Measurements from ENCODE around the gene SERPINH1.

SERPINH1 gene

GRCh38 chr11:75562048-75562835, at the start of gene SERPINH1:
TSS of gene SERPINH1 (plus strand) at chr11:75562253. CDS start at chr11:75566350, 4,097 bp downstream.
- DNase-seq, result peak; percentile 78

GRCh38 chr11:75513250-75513649, 48.8 kb upstream of the SERPINH1 start:
- no peak for DNase-seq

GRCh38 chr11:75514596-75514995, 47.5 kb upstream of the SERPINH1 start:
- no peak for DNase-seq

GRCh38 chr11:75516140-75516539, 45.9 kb upstream of the SERPINH1 start:
- no peak for DNase-seq

GRCh38 chr11:75516886-75517285, 45.2 kb upstream of the SERPINH1 start:
- DNase-seq, result no peak

GRCh38 chr11:75518204-75518549, 43.9 kb upstream of the SERPINH1 start:
- DNase-seq, result no peak

GRCh38 chr11:75518771-75519653, 43.0 kb upstream of the SERPINH1 start:
- no peak for DNase-seq

GRCh38 chr11:75520688-75521087, 41.4 kb upstream of the SERPINH1 start:
- no peak for DNase-seq

- DNase-seq, result no peak
Measured at GRCh38 chr11:75522286-75523044, 39.6 kb upstream of the SERPINH1 start.

GRCh38 chr11:75523189-75523588, 38.9 kb upstream of the SERPINH1 start:
- no peak for DNase-seq

- no peak for DNase-seq
Measured at GRCh38 chr11:75523811-75524664, 38.0 kb upstream of the SERPINH1 start.

- no peak for DNase-seq
Measured at GRCh38 chr11:75524665-75525432, 37.2 kb upstream of the SERPINH1 start.

GRCh38 chr11:75525433-75526191, 36.4 kb upstream of the SERPINH1 start, which contains the start of gene GDPD5:
TSS of gene GDPD5 (minus strand) at chr11:75525941. CDS start at chr11:75477735, 48,206 bp downstream.
- DNase-seq, result peak; percentile 78

- no peak for DNase-seq
Measured at GRCh38 chr11:75526192-75526541, 35.9 kb upstream of the SERPINH1 start.

- DNase-seq, result no peak
Measured at GRCh38 chr11:75527130-75527529, 34.9 kb upstream of the SERPINH1 start.

GRCh38 chr11:75527938-75528735, 33.9 kb upstream of the SERPINH1 start:
- no peak for DNase-seq

- DNase-seq, result no peak
Measured at GRCh38 chr11:75530577-75530976, 31.5 kb upstream of the SERPINH1 start.

- DNase-seq, result no peak
Measured at GRCh38 chr11:75531325-75531724, 30.7 kb upstream of the SERPINH1 start.

GRCh38 chr11:75532200-75533048, 29.6 kb upstream of the SERPINH1 start:
- DNase-seq, result peak; percentile 66
